Activated CD4-positive, alpha-beta memory T cell treated with anti-CD3 and anti-CD28 coated beads, Interleukin-2, amount 10 ng/mL, durations not matched to agents 7 days and 5 days (primary cell): ENCODE data around the gene A3GALT2. TPM values are rescaled to one million over a fixed set of nuclear protein-coding genes. Genes with fewer than 3 reads are reported as not detected.
A peak's percentile ranks its signal among the peaks of the same experiment; 100 is the strongest.
"Not testable (repeated sequence)": the region's sequence is repeated elsewhere in the genome, so short reads cannot be mapped to it uniquely, and the experiment has no call there.

Source experiments
- CTCF ChIA-PET: fragments of 350-600 bp; sonication (Branson Sonifier 250); formaldehyde crosslinking; loops from one replicate; lab custom pipeline; 2021; ENCODE audit warnings: antibody characterized with exemption, inconsistent platforms; lab: Charles Lee
- POLR2A ChIA-PET: fragments of 350-600 bp; sonication (Branson Sonifier 250); formaldehyde crosslinking; loops from one replicate; lab custom pipeline; 2021; ENCODE audit warnings: antibody characterized with exemption; lab: Charles Lee
- DNase-seq: peaks from one replicate; pipeline ENCODE4 v3.0.0-alpha.2; 2020
- H3K27ac Mint-ChIP-seq: one replicate; pipeline ENCODE4 v1.8.0; 2021; ENCODE audit warnings: mild to moderate bottlenecking, mixed read lengths
- H3K27me3 Mint-ChIP-seq: one replicate; pipeline ENCODE4 v1.8.0; 2021; ENCODE audit warnings: mixed read lengths
- H3K36me3 Mint-ChIP-seq: one replicate; pipeline ENCODE4 v1.8.0; 2021; ENCODE audit warnings: low read depth, mixed read lengths
- H3K4me1 Mint-ChIP-seq: one replicate; pipeline ENCODE4 v1.8.0; 2021; ENCODE audit warnings: mixed read lengths
- H3K4me3 Mint-ChIP-seq: one replicate; pipeline ENCODE4 v1.8.0; 2021; ENCODE audit warnings: mild to moderate bottlenecking, mixed read lengths
- H3K9me3 Mint-ChIP-seq: one replicate; pipeline ENCODE4 v1.8.0; 2021; ENCODE audit warnings: mixed read lengths
- total RNA-seq, 2 experiments: library from RNA; stranded (reverse); gene quantifications; one replicate each; pipeline ENCODE4 v1.2.3, GENCODE V29; 2021

A3GALT2 gene
- total RNA-seq, 2 experiments from 2014 or later, result not detected

DNA sequence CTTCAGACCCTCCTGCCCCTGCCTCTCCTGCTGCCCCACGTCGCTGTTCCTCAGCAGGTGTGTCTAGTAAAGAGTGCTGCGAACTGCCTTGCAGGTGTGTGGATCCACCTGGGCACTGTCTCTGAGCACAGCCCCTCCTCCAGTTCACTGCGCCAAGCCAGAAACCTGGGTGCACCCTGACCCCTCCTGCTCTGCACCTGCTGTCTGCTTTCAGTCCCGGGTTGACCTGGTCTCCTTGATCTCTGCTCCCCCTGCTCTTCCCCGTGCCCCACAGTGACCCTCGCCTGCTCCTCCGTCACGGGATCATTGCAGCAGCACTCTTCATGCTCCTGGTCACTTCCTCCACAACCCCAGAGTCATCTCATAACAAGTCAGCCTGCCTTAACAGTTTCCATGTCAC is 6.5 kb downstream of the A3GALT2 start:
- H3K4me3 Mint-ChIP-seq, result no peak overlapping the region
- no peak overlapping the region for H3K27ac Mint-ChIP-seq
- H3K9me3 Mint-ChIP-seq, result no peaks in the 10 kb centered on the region
- ChIA-PET CTCF (interaction anchor here (0.7 to 1.4 kb wide), 2 partner anchors 19 to 447 kb away, joined by 3 to 5 read pairs; no protein-coding TSS in a partner anchor), POLR2A (no interaction called here)
- peaks cover 3% of the 10 kb centered on the region for H3K4me1 Mint-ChIP-seq
- DNase-seq, result no peak
- no peaks in the 10 kb centered on the region for H3K36me3 Mint-ChIP-seq
- peaks cover 28% of the 10 kb centered on the region for H3K27me3 Mint-ChIP-seq

GRCh38 chr1:33312413-33312749 is 8.5 kb downstream of the A3GALT2 start:
- H3K27me3 Mint-ChIP-seq, result peaks cover 17% of the 10 kb centered on the region
- no peak overlapping the region for H3K4me3 Mint-ChIP-seq
- H3K27ac Mint-ChIP-seq, result no peak overlapping the region
- POLR2A ChIA-PET, result interaction anchor here (0.7 kb wide), 1 partner anchor 9 kb away, joined by 3 read pairs; no protein-coding TSS in a partner anchor
- peaks cover 3% of the 10 kb centered on the region for H3K4me1 Mint-ChIP-seq
- no peak for DNase-seq
- H3K9me3 Mint-ChIP-seq, result no peaks in the 10 kb centered on the region
- no peaks in the 10 kb centered on the region for H3K36me3 Mint-ChIP-seq
- CTCF ChIA-PET, result interaction anchor here (1.8 to 2.3 kb wide), 2 partner anchors 14 to 17 kb away, joined by 9 to 11 read pairs; no protein-coding TSS in a partner anchor

DNA sequence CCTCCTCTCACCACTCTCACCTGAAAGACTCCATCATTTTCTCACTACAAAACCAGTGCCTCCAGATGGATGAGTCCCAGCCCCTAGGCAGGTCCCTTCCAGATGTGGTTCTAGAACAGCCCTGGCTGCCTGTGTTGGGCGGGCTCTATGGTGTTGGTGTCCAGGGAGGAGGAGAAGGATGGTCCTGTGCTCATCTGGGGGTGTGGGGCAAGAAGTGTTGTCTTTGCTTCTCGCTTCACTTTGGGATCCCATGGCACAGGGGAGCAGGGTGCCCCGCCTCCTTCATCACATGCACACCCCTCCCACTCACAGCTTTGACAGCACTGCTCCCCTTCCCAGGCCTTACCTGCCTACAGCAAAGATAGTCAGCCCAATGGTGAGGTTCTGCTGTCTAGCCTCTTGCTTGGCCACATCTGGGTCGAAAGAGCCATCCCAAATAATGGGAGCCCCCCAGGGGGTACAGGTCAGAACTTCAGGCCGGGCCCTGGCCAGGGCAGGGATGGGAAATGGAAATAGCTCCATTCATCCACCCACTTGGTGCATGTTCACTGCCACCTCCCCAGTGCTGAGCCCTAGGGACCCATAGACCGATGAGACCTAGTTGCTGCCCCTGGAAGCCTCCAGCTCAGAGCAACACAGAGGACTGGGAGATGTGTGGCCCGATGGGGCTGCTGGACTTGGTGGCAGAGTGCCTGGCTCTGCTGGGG is 9.0 kb downstream of the A3GALT2 start:
- Mint-ChIP-seq H3K27ac (no peak overlapping the region), H3K36me3 (no peaks in the 10 kb centered on the region), H3K27me3 (peaks cover 15% of the 10 kb centered on the region), H3K4me1 (peaks cover 3% of the 10 kb centered on the region), H3K9me3 (no peaks in the 10 kb centered on the region), H3K4me3 (no peak overlapping the region)
- DNase-seq, result no peak
- POLR2A ChIA-PET, result interaction anchor here (0.7 kb wide), 1 partner anchor 9 kb away, joined by 3 read pairs; no protein-coding TSS in a partner anchor
- CTCF ChIA-PET, result interaction anchor here (1.8 to 2.3 kb wide), 2 partner anchors 14 to 16 kb away, joined by 9 to 11 read pairs; no protein-coding TSS in a partner anchor

DNA sequence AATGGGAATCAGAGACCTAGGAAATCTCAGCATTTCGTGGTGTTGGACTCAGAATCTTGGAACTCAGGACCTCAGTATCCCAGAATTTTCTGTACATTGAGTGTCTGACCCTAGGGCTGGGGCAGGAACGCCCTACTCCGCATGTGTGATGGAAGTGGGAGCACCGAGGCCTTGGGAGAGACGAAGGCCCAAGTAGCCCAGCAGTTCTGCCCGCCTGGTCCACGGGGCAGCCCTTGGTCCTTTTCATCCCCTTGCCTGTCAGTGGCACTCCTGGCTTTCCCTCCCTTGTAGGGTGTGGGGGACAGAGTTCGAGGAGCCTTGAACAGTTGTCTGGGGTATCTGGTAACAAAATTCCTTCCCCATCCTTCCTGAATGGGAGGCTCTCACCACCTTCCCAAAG is 10.2 kb downstream of the A3GALT2 start:
- CTCF ChIA-PET, result interaction anchor here (1.8 kb wide), 1 partner anchor 15 kb away, joined by 11 read pairs; no protein-coding TSS in a partner anchor
- H3K4me3 Mint-ChIP-seq, result no peak overlapping the region
- H3K36me3 Mint-ChIP-seq, result no peaks in the 10 kb centered on the region
- peaks cover 3% of the 10 kb centered on the region for H3K4me1 Mint-ChIP-seq
- no peak overlapping the region for H3K27ac Mint-ChIP-seq
- H3K9me3 Mint-ChIP-seq, result no peaks in the 10 kb centered on the region
- peaks cover 18% of the 10 kb centered on the region for H3K27me3 Mint-ChIP-seq
- no peak for DNase-seq
- POLR2A ChIA-PET, result no interaction called here

- peaks cover 13% of the 10 kb centered on the region for H3K27me3 Mint-ChIP-seq
- H3K4me1 Mint-ChIP-seq, H3K9me3 Mint-ChIP-seq, H3K27ac Mint-ChIP-seq, H3K4me3 Mint-ChIP-seq, DNase-seq, POLR2A ChIA-PET, H3K36me3 Mint-ChIP-seq, CTCF ChIA-PET: not testable (repeated sequence)
Measured at GRCh38 chr1:33309351-33309750, 11.5 kb downstream of the A3GALT2 start.

DNA sequence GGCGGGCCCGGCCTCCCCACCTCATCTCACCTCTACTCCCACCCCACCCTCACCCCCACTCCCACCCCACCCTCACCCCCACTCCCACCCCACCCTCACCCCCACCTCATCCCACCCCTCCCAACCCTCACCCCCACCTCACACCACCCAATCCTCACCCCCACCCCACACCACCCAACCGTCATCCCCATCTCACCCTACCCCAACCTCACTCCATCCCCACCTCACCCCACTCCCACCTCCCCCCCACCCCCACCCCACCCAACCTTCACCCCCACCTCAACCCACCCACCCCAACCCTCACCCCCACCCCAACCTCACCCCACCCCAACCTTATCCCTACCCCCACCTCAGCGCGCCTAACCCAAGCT is 13.4 kb downstream of the A3GALT2 start:
- no peak overlapping the region for H3K4me3 Mint-ChIP-seq

DNA sequence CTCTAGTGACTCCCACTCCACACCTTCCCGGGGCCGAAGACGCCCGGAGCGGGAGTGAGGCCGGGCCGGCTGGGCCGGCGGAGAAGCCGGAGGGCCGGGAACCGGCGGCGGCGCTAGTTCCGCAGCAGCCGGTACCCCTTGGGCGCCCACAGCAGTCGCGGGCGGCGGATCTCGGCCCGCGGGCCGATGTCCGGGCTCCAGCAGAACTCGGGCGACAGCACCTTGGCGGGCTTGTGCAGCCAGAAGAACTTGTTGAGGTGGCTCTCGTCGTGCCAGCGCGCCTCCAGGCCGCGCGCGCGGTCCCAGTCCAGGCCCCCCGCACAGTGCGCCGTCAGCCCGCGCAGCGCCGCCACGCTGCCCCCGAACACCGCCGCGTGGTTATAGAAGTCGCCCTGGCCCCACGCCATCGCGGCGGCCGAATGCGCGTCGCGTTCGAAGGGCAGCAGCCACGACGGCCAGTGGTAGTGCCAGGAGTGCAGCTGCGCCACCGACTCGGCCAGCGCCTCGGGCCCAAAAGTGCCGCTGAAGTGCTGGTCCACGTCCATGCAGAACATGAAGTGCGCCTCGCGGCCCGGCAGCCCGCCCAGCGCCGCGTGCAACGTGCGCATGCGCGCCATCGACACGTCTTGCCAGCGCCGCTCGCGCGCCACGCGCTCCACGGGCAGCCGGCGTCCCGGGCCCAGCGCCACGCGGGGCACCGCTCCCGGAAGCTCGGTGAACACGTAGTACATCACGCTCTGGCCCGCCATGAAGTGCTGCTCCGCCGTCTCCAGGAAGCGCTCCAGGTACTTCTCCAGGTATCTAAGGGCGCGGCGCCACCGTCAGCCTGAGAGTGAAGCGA is 14.0 kb downstream of the A3GALT2 start:
- H3K27me3 Mint-ChIP-seq, result peaks cover 13% of the 10 kb centered on the region
- no peak overlapping the region for H3K27ac Mint-ChIP-seq
- peaks cover 18% of the 10 kb centered on the region for H3K36me3 Mint-ChIP-seq
- no peak for DNase-seq
- ChIA-PET POLR2A (no interaction called here), CTCF (interaction anchor here (2.1 kb wide), 1 partner anchor 10 kb away, joined by 14 read pairs; no protein-coding TSS in a partner anchor)
- no peak overlapping the region for H3K4me3 Mint-ChIP-seq
- H3K9me3 Mint-ChIP-seq, result peaks cover 2% of the 10 kb centered on the region
- peaks cover 25% of the 10 kb centered on the region for H3K4me1 Mint-ChIP-seq

More for the DNA sequence above, 13.4 kb downstream of the A3GALT2 start:
- H3K27ac Mint-ChIP-seq, result no peak overlapping the region
- POLR2A ChIA-PET, result no interaction called here
- peaks cover 14% of the 10 kb centered on the region for H3K36me3 Mint-ChIP-seq
- H3K4me1 Mint-ChIP-seq, result peaks cover 19% of the 10 kb centered on the region
- peaks cover under 1% of the 10 kb centered on the region for H3K9me3 Mint-ChIP-seq
- DNase-seq, result no peak
- CTCF ChIA-PET, result no interaction called here
- peaks cover 13% of the 10 kb centered on the region for H3K27me3 Mint-ChIP-seq

DNA sequence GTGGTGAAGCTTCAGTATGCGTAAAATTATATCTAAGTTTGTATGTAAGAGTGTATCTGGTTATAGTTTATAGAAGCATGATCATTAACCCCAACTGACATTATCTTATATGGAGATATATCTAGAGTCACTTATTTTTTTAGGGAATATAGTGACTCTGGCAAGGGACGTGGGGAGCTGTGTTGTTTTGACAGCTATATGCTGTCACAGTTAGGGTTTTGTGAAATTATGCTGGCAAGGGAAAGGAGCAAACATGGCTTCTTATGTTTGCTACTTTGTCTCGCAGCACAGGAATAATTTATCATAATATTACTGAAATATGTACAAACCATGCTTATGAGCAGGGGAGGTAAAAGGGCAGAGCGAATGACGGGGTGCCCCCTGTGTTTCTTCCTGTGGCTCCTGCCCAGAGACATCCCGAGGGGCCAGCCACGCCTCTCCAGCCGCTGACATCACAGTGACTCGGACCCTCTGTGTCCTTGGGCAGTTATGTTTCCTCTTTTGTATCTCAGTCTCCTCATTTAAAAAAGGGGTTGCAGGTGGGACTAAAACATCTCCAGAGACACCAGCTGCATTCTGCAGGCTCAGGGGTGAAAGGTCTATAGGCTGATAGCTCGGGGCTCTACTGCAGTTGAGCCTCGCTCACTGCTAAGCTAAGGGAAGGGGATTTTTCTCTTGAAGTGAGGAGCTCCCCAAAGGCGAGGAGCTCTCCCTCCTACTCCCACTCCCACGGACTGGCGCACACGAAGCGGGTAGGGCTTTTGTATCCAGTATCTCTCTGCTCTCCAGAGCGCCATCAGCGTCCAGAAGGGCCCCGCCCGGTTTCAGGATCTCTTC is 14.9 kb downstream of the A3GALT2 start:
- Mint-ChIP-seq H3K4me1 (peaks cover 31% of the 10 kb centered on the region), H3K4me3 (no peak overlapping the region), H3K27ac (no peak overlapping the region), H3K36me3 (peaks cover 18% of the 10 kb centered on the region), H3K9me3 (peaks cover 2% of the 10 kb centered on the region), H3K27me3 (peaks cover 9% of the 10 kb centered on the region)
- DNase-seq, result no peak
- POLR2A ChIA-PET, result interaction anchor here (0.6 to 1.4 kb wide), 2 partner anchors 44 to 45 kb away, joined by 3 to 4 read pairs; no protein-coding TSS in a partner anchor
- CTCF ChIA-PET, result interaction anchor here (2.1 kb wide), 1 partner anchor 10 kb away, joined by 14 read pairs; no protein-coding TSS in a partner anchor

GRCh38 chr1:33305016-33305415 is 15.9 kb downstream of the A3GALT2 start:
- POLR2A ChIA-PET, result interaction anchor here (1.4 kb wide), 1 partner anchor 45 kb away, joined by 4 read pairs; no protein-coding TSS in a partner anchor
- Mint-ChIP-seq H3K4me3 (no peak overlapping the region), H3K27ac (no peak overlapping the region), H3K27me3 (peaks cover 9% of the 10 kb centered on the region), H3K9me3 (peaks cover 2% of the 10 kb centered on the region), H3K36me3 (peaks cover 18% of the 10 kb centered on the region), H3K4me1 (peaks cover 31% of the 10 kb centered on the region)
- no peak for DNase-seq
- CTCF ChIA-PET, result interaction anchor here (0.7 to 2.1 kb wide), 2 partner anchors 9 to 11 kb away, joined by 3 to 14 read pairs; no protein-coding TSS in a partner anchor

DNA sequence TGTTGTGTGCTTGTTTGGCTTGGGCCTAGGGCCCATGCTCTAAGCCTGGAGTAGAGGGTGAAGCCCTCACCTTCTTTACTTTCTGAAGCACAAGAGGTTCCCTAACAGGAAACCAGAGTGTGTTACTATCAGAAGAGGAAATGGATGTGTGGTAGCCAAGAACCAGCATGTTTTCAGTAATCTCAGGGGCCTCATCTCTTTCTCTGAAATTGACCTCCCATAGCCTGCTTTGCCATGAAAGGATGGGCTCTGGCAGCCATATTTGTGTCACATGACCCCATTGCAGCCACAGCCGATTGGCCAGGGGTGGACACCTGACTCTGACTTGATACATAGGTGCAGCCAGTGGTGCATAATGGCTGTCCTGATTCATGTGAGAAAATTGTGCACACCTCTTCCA is 18.6 kb downstream of the A3GALT2 start:
- POLR2A ChIA-PET, result interaction anchor here (1.1 to 1.6 kb wide), 2 partner anchors 40 to 47 kb away, joined by 3 to 4 read pairs; no protein-coding TSS in a partner anchor
- H3K27ac Mint-ChIP-seq, result peak overlapping the region; percentile 80
- H3K27me3 Mint-ChIP-seq, result peaks cover 9% of the 10 kb centered on the region
- H3K4me1 Mint-ChIP-seq, result peaks cover 42% of the 10 kb centered on the region
- peak; percentile 69 for DNase-seq
- H3K36me3 Mint-ChIP-seq, result peaks cover 21% of the 10 kb centered on the region
- peaks cover 2% of the 10 kb centered on the region for H3K9me3 Mint-ChIP-seq
- CTCF ChIA-PET, result interaction anchor here (1.9 kb wide), 1 partner anchor 169 kb away, joined by 6 read pairs; no protein-coding TSS in a partner anchor
- H3K4me3 Mint-ChIP-seq, result no peak overlapping the region

- Mint-ChIP-seq H3K36me3 (peaks cover 21% of the 10 kb centered on the region), H3K4me3 (no peak overlapping the region), H3K27ac (peak overlapping the region; percentile 35), H3K4me1 (peaks cover 42% of the 10 kb centered on the region), H3K9me3 (peaks cover 2% of the 10 kb centered on the region), H3K27me3 (peaks cover 9% of the 10 kb centered on the region)
- ChIA-PET CTCF (no interaction called here), POLR2A (no interaction called here)
- DNase-seq, result no peak
Measured at GRCh38 chr1:33301273-33301984, 19.5 kb downstream of the A3GALT2 start.
